ENCODE data around the gene SNORC. TPM values are rescaled to one million over a fixed set of nuclear protein-coding genes. Genes with fewer than 3 reads are reported as not detected.

The SNORC gene
- total RNA-seq = 10 to 100 TPM in 1 of 2 donors, 1 to 10 TPM in 1; 2.7 to 12.3 TPM
- polyA plus RNA-seq = 10 to 100 TPM in 1 of 2 donors, 1 to 10 TPM in 1; 2.4 to 10.5 TPM

- H3K9ac ChIP-seq (ENCODE audit: low read depth in 1 of 2, low read length in 2 of 2) = no peak within 1 kb of the TSS
- 94% methylated on average over 21 of the region's 21 CpGs for WGBS
- DNase-seq (ENCODE audit: low spot score) = peak; percentile 31
Measured at GRCh38 chr2:232870018-232870765, at the start of gene SNORC. TSS of gene SNORC (plus strand) at chr2:232870264. CDS start at chr2:232870342, 78 bp downstream.

More at GRCh38 chr2:232870018-232870765, at the start of gene SNORC:
- TF ChIP-seq RXRA (IDR thresholded peaks at IDR 0.05) (no peak), YY1 (IDR thresholded peaks at IDR 0.05) (no peak), FOXA2 (IDR thresholded peaks at IDR 0.05) (no peak), GABPA (IDR thresholded peaks at IDR 0.05 in 1 of 2, conservative IDR thresholded peaks at IDR 0.05 in 1 of 2) (no peak), ZBTB33 (IDR thresholded peaks at IDR 0.05) (no peak), CTCF (IDR thresholded peaks at IDR 0.05; ENCODE audit: low read depth, low read length, missing input control) (no peak), JUND (IDR thresholded peaks at IDR 0.05) (no peak), SP1 (IDR thresholded peaks at IDR 0.05) (no peak), NR2F2 (IDR thresholded peaks at IDR 0.05) (no peak), HNF4A (conservative IDR thresholded peaks at IDR 0.05) (no peak), TAF1 (conservative IDR thresholded peaks at IDR 0.05) (no peak), REST (IDR thresholded peaks at IDR 0.05) (no peak)
- Histone ChIP-seq H3K4me3 (ENCODE audit: low read depth in 1 of 3, low read length in 3 of 3) (no peak within 1 kb of the TSS), H3K4me1 (ENCODE audit: control insufficient read depth in 4 of 4, insufficient read depth in 4 of 4, low read length in 3 of 4) (peaks cover 4 to 20% (median 14%) of the 10 kb centered on the region in 4 donors), H3K27ac (ENCODE audit: low read depth in 1 of 2, low read length in 2 of 2) (no peak within 1 kb of the TSS), H3K36me3 (ENCODE audit: control insufficient read depth in 4 of 4, insufficient read depth in 3 of 4, low read depth in 1 of 4, low read length in 3 of 4) (no peaks in the 10 kb centered on the region), H3K9me3 (ENCODE audit: control insufficient read depth in 4 of 4, low read length in 3 of 4) (no peaks in the 10 kb centered on the region), H3K27me3 (ENCODE audit: control insufficient read depth in 4 of 4, insufficient read depth in 4 of 4, low read length in 3 of 4) (no peaks in the 10 kb centered on the region)

Measured in liver (tissue), 9 donors.